Measurements from ENCODE around the gene SRGN.

- TF ChIP-seq NFIC (IDR thresholded peaks at IDR 0.05; ENCODE audit: low read depth, low read length) (no peak), GABPA (IDR thresholded peaks at IDR 0.05; ENCODE audit: low read depth) (no peak)
These were observed 14.9 kb upstream of the SRGN start for GRCh38 chr10:69073026-69073425.

Measured in GM12878 (cell line).